Activated naive CD8-positive, alpha-beta T cell treated with anti-CD3 and anti-CD28 coated beads, Interleukin-2, amount 50 U/mL, for 24 hours (primary cell): ENCODE measurements around the gene PEPD.

ENCODE experiments used
- ATAC-seq: fragments of 150-1000 bp; cut with Tn5 transposase; one replicate; pipeline ENCODE4 v1.10.0; 2021
- DNase-seq: peaks from one replicate; pipeline ENCODE4 v3.0.0; 2021
- H3K27ac Mint-ChIP-seq: one replicate; pipeline ENCODE4 v1.8.0; 2021; ENCODE audit warnings: mild to moderate bottlenecking, mixed read lengths
- H3K27me3 Mint-ChIP-seq: one replicate; pipeline ENCODE4 v1.8.0; 2021; ENCODE audit warnings: mixed read lengths
- H3K36me3 Mint-ChIP-seq: one replicate; pipeline ENCODE4 v1.8.0; 2021; ENCODE audit warnings: low read depth, mixed read lengths
- H3K4me1 Mint-ChIP-seq: one replicate; pipeline ENCODE4 v1.8.0; 2021; ENCODE audit warnings: mixed read lengths
- H3K4me3 Mint-ChIP-seq: one replicate; pipeline ENCODE4 v1.8.0; 2021; ENCODE audit warnings: mild to moderate bottlenecking, moderate library complexity, mixed read lengths
- H3K9me3 Mint-ChIP-seq: one replicate; pipeline ENCODE4 v1.8.0; 2021; ENCODE audit warnings: mixed read lengths

The PEPD gene

GRCh38 chr19:33394006-33394722 lies 127.4 kb downstream of the PEPD start:
- Mint-ChIP-seq H3K36me3 (no peaks in the 10 kb centered on the region), H3K4me1 (no peaks in the 10 kb centered on the region), H3K4me3 (no peak overlapping the region), H3K27ac (no peak overlapping the region), H3K9me3 (no peaks in the 10 kb centered on the region), H3K27me3 (no peaks in the 10 kb centered on the region)
- ATAC-seq (no peak), DNase-seq (no peak)

- ATAC-seq (no peak), DNase-seq (no peak)
- Mint-ChIP-seq H3K27ac (no peak overlapping the region), H3K4me3 (no peak overlapping the region), H3K4me1 (no peaks in the 10 kb centered on the region), H3K27me3 (no peaks in the 10 kb centered on the region), H3K9me3 (no peaks in the 10 kb centered on the region), H3K36me3 (no peaks in the 10 kb centered on the region)
These were observed 128.1 kb downstream of the PEPD start for GRCh38 chr19:33393286-33394005.

- ATAC-seq (peak; percentile 2), DNase-seq (no peak)
- no peaks in the 10 kb centered on the region for H3K27me3 Mint-ChIP-seq
- no peaks in the 10 kb centered on the region for H3K9me3 Mint-ChIP-seq
- H3K4me1 Mint-ChIP-seq: no peaks in the 10 kb centered on the region
- H3K27ac Mint-ChIP-seq: no peak overlapping the region
- no peak overlapping the region for H3K4me3 Mint-ChIP-seq
- no peaks in the 10 kb centered on the region for H3K36me3 Mint-ChIP-seq
These were observed 129.0 kb downstream of the PEPD start for GRCh38 chr19:33392341-33393285.

GRCh38 chr19:33391631-33392249 lies 129.9 kb downstream of the PEPD start:
- Mint-ChIP-seq H3K4me1 (no peaks in the 10 kb centered on the region), H3K27me3 (no peaks in the 10 kb centered on the region), H3K36me3 (no peaks in the 10 kb centered on the region), H3K27ac (no peak overlapping the region), H3K4me3 (no peak overlapping the region), H3K9me3 (no peaks in the 10 kb centered on the region)
- no peak for ATAC-seq
- no peak for DNase-seq

GRCh38 chr19:33390908-33391630 lies 130.5 kb downstream of the PEPD start:
- Mint-ChIP-seq H3K27ac (no peak overlapping the region), H3K27me3 (no peaks in the 10 kb centered on the region), H3K4me1 (no peaks in the 10 kb centered on the region), H3K36me3 (no peaks in the 10 kb centered on the region), H3K4me3 (no peak overlapping the region), H3K9me3 (no peaks in the 10 kb centered on the region)
- ATAC-seq (no peak), DNase-seq (no peak)

- no peaks in the 10 kb centered on the region for H3K27me3 Mint-ChIP-seq
- no peaks in the 10 kb centered on the region for H3K36me3 Mint-ChIP-seq
- H3K4me1 Mint-ChIP-seq: no peaks in the 10 kb centered on the region
- no peak overlapping the region for H3K27ac Mint-ChIP-seq
- ATAC-seq (no peak), DNase-seq (no peak)
- H3K9me3 Mint-ChIP-seq: no peaks in the 10 kb centered on the region
- H3K4me3 Mint-ChIP-seq: no peak overlapping the region
These were observed 131.3 kb downstream of the PEPD start for GRCh38 chr19:33390101-33390907.

GRCh38 chr19:33389421-33390100 lies 132.0 kb downstream of the PEPD start:
- Mint-ChIP-seq H3K36me3 (no peaks in the 10 kb centered on the region), H3K4me1 (no peaks in the 10 kb centered on the region), H3K9me3 (no peaks in the 10 kb centered on the region), H3K27me3 (no peaks in the 10 kb centered on the region), H3K27ac (no peak overlapping the region), H3K4me3 (no peak overlapping the region)
- DNase-seq (no peak), ATAC-seq (no peak)

- no peaks in the 10 kb centered on the region for H3K27me3 Mint-ChIP-seq
- no peak for ATAC-seq
- DNase-seq: no peak
- no peak overlapping the region for H3K4me3 Mint-ChIP-seq
- no peaks in the 10 kb centered on the region for H3K4me1 Mint-ChIP-seq
- H3K9me3 Mint-ChIP-seq: no peaks in the 10 kb centered on the region
- no peak overlapping the region for H3K27ac Mint-ChIP-seq
- H3K36me3 Mint-ChIP-seq: no peaks in the 10 kb centered on the region
These were observed 132.7 kb downstream of the PEPD start for GRCh38 chr19:33388725-33389420.

- no peak for ATAC-seq
- Mint-ChIP-seq H3K27ac (no peak overlapping the region), H3K4me1 (no peaks in the 10 kb centered on the region), H3K36me3 (peaks cover under 1% of the 10 kb centered on the region), H3K4me3 (no peak overlapping the region), H3K9me3 (no peaks in the 10 kb centered on the region), H3K27me3 (no peaks in the 10 kb centered on the region)
- no peak for DNase-seq
These were observed 133.3 kb downstream of the PEPD start for GRCh38 chr19:33388231-33388724.

- Mint-ChIP-seq H3K4me3 (no peak overlapping the region), H3K27me3 (no peaks in the 10 kb centered on the region), H3K27ac (no peak overlapping the region), H3K9me3 (no peaks in the 10 kb centered on the region), H3K4me1 (no peaks in the 10 kb centered on the region), H3K36me3 (peaks cover 4% of the 10 kb centered on the region)
- no peak for DNase-seq
- no peak for ATAC-seq
These were observed 134.0 kb downstream of the PEPD start for GRCh38 chr19:33387351-33388230.

- H3K9me3 Mint-ChIP-seq: no peaks in the 10 kb centered on the region
- no peaks in the 10 kb centered on the region for H3K4me1 Mint-ChIP-seq
- H3K27me3 Mint-ChIP-seq: no peaks in the 10 kb centered on the region
- DNase-seq: no peak
- H3K27ac Mint-ChIP-seq: no peak overlapping the region
- no peak for ATAC-seq
- H3K4me3 Mint-ChIP-seq: no peak overlapping the region
- peaks cover 4% of the 10 kb centered on the region for H3K36me3 Mint-ChIP-seq
These were observed 135.2 kb downstream of the PEPD start for GRCh38 chr19:33386361-33386858.
